SK-N-SH (cell line): ENCODE data around the gene PLEKHH1.

Source experiments
- CHD2 ChIP-seq: fragments of 150-350 bp; IDR thresholded peaks from 2 replicates; pipeline ENCODE4 v1.6.1; 2018; ENCODE audit warnings: low read length; ENCODE audit not compliant: partially characterized antibody
- CTCF ChIP-seq: fragments of 200-600 bp; sonication (generic); IDR thresholded peaks from 2 replicates; pipeline ENCODE4 v1.6.1; 2017; ENCODE audit warnings: antibody characterized with exemption, mild to moderate bottlenecking, moderate library complexity
- EZH2phosphoT487 ChIP-seq: fragments of 200-600 bp; sonication (generic); IDR thresholded peaks from 2 replicates; pipeline ENCODE4 v1.6.1; 2017; ENCODE audit warnings: low read depth, mixed run types, mild to moderate bottlenecking, antibody characterized with exemption, moderate library complexity, borderline replicate concordance
- IRF3 ChIP-seq: fragments of 150-350 bp; IDR thresholded peaks from 2 replicates; pipeline ENCODE4 v1.6.1; 2016; ENCODE audit warnings: mild to moderate bottlenecking, low read depth, low read length
- MAX ChIP-seq: IDR thresholded peaks from 2 replicates; pipeline ENCODE4 v1.4.0; 2012; ENCODE audit warnings: low read depth
- POLR2AphosphoS5 ChIP-seq: IDR thresholded peaks from 2 replicates; pipeline ENCODE4 v1.6.1; 2012; ENCODE audit warnings: low read depth, low read length
- RAD21 ChIP-seq: IDR thresholded peaks from 2 replicates; pipeline ENCODE4 v1.6.1; 2012; ENCODE audit warnings: mild to moderate bottlenecking, low read length
- REST ChIP-seq: IDR thresholded peaks from 2 replicates; pipeline ENCODE4 v1.6.1; 2012; ENCODE audit warnings: mild to moderate bottlenecking, low read depth, low read length, moderate library complexity
- RFX5 ChIP-seq: IDR thresholded peaks from 2 replicates; pipeline ENCODE4 v1.6.1; 2012; ENCODE audit warnings: mild to moderate bottlenecking, improper control_type of control experiment, low read length
- TAF1 ChIP-seq: IDR thresholded peaks from 2 replicates; pipeline ENCODE4 v1.6.1; 2012; ENCODE audit warnings: low read depth, mild to moderate bottlenecking, low read length, moderate library complexity, borderline replicate concordance
- YY1 ChIP-seq: IDR thresholded peaks from 2 replicates; pipeline ENCODE4 v1.4.0; 2012; ENCODE audit warnings: low read depth, mild to moderate bottlenecking

GRCh38 chr14:67630186-67630585 is 97.1 kb downstream of the PLEKHH1 start:
- TF ChIP-seq POLR2AphosphoS5 (no peak), EZH2phosphoT487 (no peak), YY1 (no peak), RAD21 (no peak), RFX5 (no peak), REST (no peak), CHD2 (no peak), CTCF (no peak), TAF1 (no peak), IRF3 (no peak), MAX (no peak)
